B cell (primary cell): ENCODE measurements around the gene CD300LB. TPM values are rescaled to one million over a fixed set of nuclear protein-coding genes. Genes with fewer than 3 reads are reported as not detected.

ENCODE experiments used
- ATAC-seq: fragments of 200-7000 bp; cut with Tn5 transposase; one replicate; pipeline ENCODE4 v1.10.0; 2021; ENCODE audit warnings: low read depth, mild to moderate bottlenecking, moderate number of reproducible peaks, moderate library complexity
- CTCF ChIA-PET: fragments of 350-600 bp; sonication (Branson Sonifier 250); formaldehyde crosslinking; loops from one replicate; lab custom pipeline; 2021; ENCODE audit warnings: antibody characterized with exemption, inconsistent platforms; lab: Charles Lee
- POLR2A ChIA-PET: fragments of 350-600 bp; sonication (Branson Sonifier 250); formaldehyde crosslinking; loops from one replicate; lab custom pipeline; 2021; ENCODE audit warnings: antibody characterized with exemption; lab: Charles Lee
- DNase-seq: peaks from one replicate; pipeline ENCODE4 v3.0.0; 2013
- H2AFZ ChIP-seq: 2 replicates; pipeline ENCODE4 v1.6.1; 2012; ENCODE audit warnings: mild to moderate bottlenecking, low read depth, low read length; ENCODE audit not compliant: insufficient read depth, poor library complexity, severe bottlenecking
- H3K27ac ChIP-seq, 2 donors: 1 replicate in 1 of 2; 2 replicates in 1 of 2; pipeline ENCODE4 v1.5.1; 2012 to 2013; ENCODE audit warnings: low read length in 2 of 2, mild to moderate bottlenecking in 2 of 2, moderate library complexity in 1 of 2
- H3K27me3 ChIP-seq, 4 experiments: fragments of 200-600 bp in 1 of 4; sonication (generic) in 1 of 4; replicated peaks in 1 of 4; 1 replicate in 2 of 4; 2 replicates in 2 of 4; pipeline versions ENCODE4 v1.6.1 to v1.7.0; 2013 to 2016; ENCODE audit warnings: low read length in 3 of 4, mild to moderate bottlenecking in 2 of 4, mixed read lengths in 1 of 4, moderate library complexity in 1 of 4; ENCODE audit not compliant: insufficient read depth in 4 of 4, control insufficient read depth in 3 of 4; ENCODE audit errors: control extremely low read depth in 1 of 4
- H3K36me3 ChIP-seq, 2 experiments: replicated peaks in 1 of 2; 1 replicate in 1 of 2; 2 replicates in 1 of 2; pipeline versions ENCODE4 v1.6.1 to v1.7.1; 2013; ENCODE audit warnings: low read length in 1 of 2; ENCODE audit not compliant: insufficient read depth in 2 of 2, control insufficient read depth in 1 of 2; ENCODE audit errors: control extremely low read depth in 1 of 2, extremely low read depth in 1 of 2
- H3K4me1 ChIP-seq, 2 donors: fragments of 200-600 bp in 1 of 2; sonication (generic) in 1 of 2; 1 replicate in 1 of 2; 2 replicates in 1 of 2; pipeline versions ENCODE4 v1.5.1 to v1.6.1; 2013 to 2017; ENCODE audit warnings: low read length in 2 of 2; ENCODE audit not compliant: control insufficient read depth in 2 of 2, insufficient read depth in 2 of 2
- H3K4me2 ChIP-seq: replicated peaks from 2 replicates; pipeline ENCODE3; 2012; ENCODE audit warnings: mild to moderate bottlenecking, low read depth, low read length; ENCODE audit not compliant: poor library complexity, severe bottlenecking
- H3K4me3 ChIP-seq, 5 experiments: fragments of 200-600 bp in 1 of 5; sonication (generic) in 1 of 5; 1 replicate in 3 of 5; 2 replicates in 2 of 5; pipeline versions ENCODE4 v1.5.1 to v1.7.0; 2011 to 2016; ENCODE audit warnings: low read length in 4 of 5, mild to moderate bottlenecking in 4 of 5, low read depth in 2 of 5, control low read depth in 1 of 5, moderate library complexity in 1 of 5; ENCODE audit not compliant: insufficient read depth in 1 of 5; ENCODE audit errors: control extremely low read depth in 1 of 5, extremely low read depth in 1 of 5
- H3K79me2 ChIP-seq: fragments of 200-600 bp; sonication (generic); one replicate; pipeline ENCODE4 v1.6.0; 2016; ENCODE audit warnings: low read length; ENCODE audit not compliant: control insufficient read depth, insufficient read depth
- H3K9ac ChIP-seq: fragments of 200-600 bp; sonication (generic); 2 replicates; pipeline ENCODE4 v1.6.1; 2017; ENCODE audit warnings: mild to moderate bottlenecking, low read length, moderate library complexity
- H3K9me3 ChIP-seq, 3 donors: one replicate each; pipeline versions ENCODE4 v1.6.1 to v1.7.1; 2013; ENCODE audit warnings: low read length in 2 of 3; ENCODE audit not compliant: control insufficient read depth in 2 of 3, insufficient read depth in 1 of 3; ENCODE audit errors: control extremely low read depth in 1 of 3
- H4K20me1 ChIP-seq: 2 replicates; pipeline ENCODE4 v1.6.0; 2012; ENCODE audit warnings: mild to moderate bottlenecking, low read length; ENCODE audit not compliant: insufficient read depth, control insufficient read depth, poor library complexity, severe bottlenecking
- H3K27ac Mint-ChIP-seq: one replicate; pipeline ENCODE4 v1.8.0; 2021; ENCODE audit warnings: mixed read lengths
- H3K27me3 Mint-ChIP-seq: one replicate; pipeline ENCODE4 v1.8.0; 2021; ENCODE audit warnings: mixed read lengths
- H3K4me1 Mint-ChIP-seq: one replicate; pipeline ENCODE4 v1.8.0; 2021; ENCODE audit warnings: mixed read lengths
- H3K4me3 Mint-ChIP-seq: one replicate; pipeline ENCODE4 v1.8.0; 2021; ENCODE audit warnings: mixed read lengths
- H3K9me3 Mint-ChIP-seq: one replicate; pipeline ENCODE4 v1.8.0; 2022; ENCODE audit warnings: mixed read lengths; ENCODE audit not compliant: insufficient read depth
- CTCF ChIP-seq: fragments of 200-600 bp; IDR thresholded peaks from one replicate; pipeline ENCODE4 v1.8.0; 2022; ENCODE audit warnings: antibody characterized with exemption, mild to moderate bottlenecking
- EZH2 ChIP-seq: IDR thresholded peaks from 2 replicates; pipeline ENCODE4 v1.6.1; 2012; ENCODE audit warnings: borderline replicate concordance, low read depth, mild to moderate bottlenecking, moderate library complexity, low read length; ENCODE audit not compliant: insufficient read depth, poor library complexity, severe bottlenecking
- WGBS: methylation state at CpG from one replicate; pipeline ENCODE4 v1.1.5; 2013; ENCODE audit warnings: missing lambda C conversion rate; ENCODE audit not compliant: insufficient coverage; 5-methylcytosine and 5-hydroxymethylcytosine counted together
- intact Hi-C: fragments of 100-400 bp; cut with micrococcal nuclease; formaldehyde crosslinking; loops from one replicate; pipeline ENCODE4 v1.10.0; 2022
- polyA plus RNA-seq: library from polyadenylated mRNA; depleted of rRNA; stranded (reverse); fragments of >200 nt; gene quantifications from 2 replicates; pipeline ENCODE4 v1.2.3, GENCODE V29; 2012
- total RNA-seq, 2 donors: library from RNA; stranded (reverse); fragments of 120-200 nt in 1 of 2; gene quantifications; 1 replicate in 1 of 2; 2 replicates in 1 of 2; pipeline versions ENCODE4 v1.2.3 to v1.2.4, GENCODE V29; 2013 to 2022

The CD300LB gene
- total and polyA plus RNA-seq, 2 donors (not counting 1 experiment from before 2014, with no cell fraction given) = 0.12 to 0.39 TPM

- POLR2A ChIA-PET = no interaction called here
Measured at GRCh38 chr17:74527081-74527480, 4.2 kb downstream of the CD300LB start.

GRCh38 chr17:74526681-74527080, 4.6 kb downstream of the CD300LB start:
- CTCF ChIA-PET = interaction anchor here (0.9 to 1.6 kb wide), 4 partner anchors 69 to 159 kb away, joined by 3 to 4 read pairs (median 4); no protein-coding TSS in a partner anchor

More at GRCh38 chr17:74527081-74527480, 4.2 kb downstream of the CD300LB start:
- Histone ChIP-seq H3K36me3 (no peaks in the 10 kb centered on the region), H3K4me3 (no peak overlapping the region), H2AFZ (no peak overlapping the region), H3K27me3 (peaks cover 0 to 7% (median 0%) of the 10 kb centered on the region in 4 experiments), H3K9ac (no peak overlapping the region), H3K4me1 (peaks cover 22 to 30% of the 10 kb centered on the region in 2 donors), H3K27ac (no peak overlapping the region), H3K9me3 (peaks cover 0 to 5% (median 0%) of the 10 kb centered on the region in 3 donors), H3K4me2 (no peak overlapping the region), H3K79me2 (no peaks in the 10 kb centered on the region), H4K20me1 (no peaks in the 10 kb centered on the region)
- TF ChIP-seq CTCF (no peak), EZH2 (no peak)
- 98% methylated on average over 4 of the region's 5 CpGs for WGBS
- intact Hi-C loops = no loop called here
- no peak for ATAC-seq
- CTCF ChIA-PET = interaction anchor here (0.6 to 1.4 kb wide), 4 partner anchors 70 to 159 kb away, joined by 3 to 4 read pairs (median 4); no protein-coding TSS in a partner anchor
- DNase-seq = no peak
- Mint-ChIP-seq H3K9me3 (no peaks in the 10 kb centered on the region), H3K27ac (no peak overlapping the region), H3K27me3 (peaks cover 13% of the 10 kb centered on the region), H3K4me3 (no peak overlapping the region), H3K4me1 (peaks cover 22% of the 10 kb centered on the region)

More at GRCh38 chr17:74526681-74527080, 4.6 kb downstream of the CD300LB start:
- Mint-ChIP-seq H3K4me3 (no peak overlapping the region), H3K27ac (no peak overlapping the region), H3K4me1 (peaks cover 19% of the 10 kb centered on the region), H3K27me3 (peaks cover 13% of the 10 kb centered on the region), H3K9me3 (no peaks in the 10 kb centered on the region)
- Histone ChIP-seq H3K79me2 (no peaks in the 10 kb centered on the region), H3K9ac (no peak overlapping the region), H3K4me2 (no peak overlapping the region), H3K9me3 (peaks cover 0 to 5% (median 0%) of the 10 kb centered on the region in 3 donors), H3K27ac (no peak overlapping the region), H3K36me3 (no peaks in the 10 kb centered on the region), H2AFZ (no peak overlapping the region), H3K4me3 (no peak overlapping the region), H4K20me1 (no peaks in the 10 kb centered on the region), H3K4me1 (peaks cover 22 to 30% of the 10 kb centered on the region in 2 donors), H3K27me3 (peaks cover 0 to 3% (median 0%) of the 10 kb centered on the region in 4 experiments)
- 92% methylated on average over 2 of the region's 3 CpGs for WGBS
- TF ChIP-seq EZH2 (no peak), CTCF (no peak)
- no peak for ATAC-seq
- no peak for DNase-seq
- intact Hi-C loops = no loop called here
- POLR2A ChIA-PET = no interaction called here
